Measurements from ENCODE around the gene METRN. TPM values are rescaled to one million over a fixed set of nuclear protein-coding genes. Genes with fewer than 3 reads are reported as not detected.
A peak's percentile ranks its signal among the peaks of the same experiment; 100 is the strongest.
"Not testable (repeated sequence)": the region's sequence is repeated elsewhere in the genome, so short reads cannot be mapped to it uniquely, and the experiment has no call there.

Gene METRN
- total RNA-seq, 4 donors from 2014 or later = 4.9 to 47.2 (median 35.2) TPM

DNA sequence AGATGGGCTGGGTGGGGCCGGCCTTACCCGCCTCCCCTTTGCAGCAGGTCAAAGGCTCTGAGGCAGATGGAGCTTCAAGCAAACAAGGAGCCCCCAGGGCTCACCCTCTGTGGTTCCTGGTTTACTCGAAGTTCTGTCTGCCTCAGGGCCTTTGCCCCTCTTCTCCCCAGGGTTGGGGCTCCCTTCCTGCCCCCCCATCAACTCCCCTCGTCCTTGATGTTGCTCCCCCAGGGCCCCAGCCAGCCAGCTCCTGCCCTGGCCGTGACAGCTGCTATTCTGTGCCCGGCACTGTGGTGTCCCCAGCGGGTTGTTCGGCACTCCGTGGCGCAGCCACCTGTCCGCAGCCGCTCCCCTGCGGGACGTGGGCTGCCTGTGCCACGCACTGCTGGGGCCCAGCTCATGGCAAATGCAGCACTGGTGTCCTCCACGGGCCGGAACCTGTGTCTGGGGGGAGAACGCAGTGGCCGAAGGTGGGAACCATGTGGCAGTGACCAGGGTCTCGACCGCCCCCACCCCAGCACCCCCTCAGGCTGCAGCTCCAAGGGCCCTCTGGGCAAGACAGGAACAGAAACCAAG is 4.3 kb upstream of the METRN start:
- Histone ChIP-seq H3K4me3 (no peak overlapping the region), H3K9me3 (no peaks in the 10 kb centered on the region), H3K36me3 (no peaks in the 10 kb centered on the region), H3K27ac (no peak overlapping the region), H3K27me3 (peaks cover 79% of the 10 kb centered on the region), H3K4me1 (peaks cover 0 to 20% (median 14%) of the 10 kb centered on the region in 4 donors)
- in situ Hi-C loops (cut with MboI; ENCODE audit: low pct_ligation_motif_present in 1 of 4, low pct_unique_long_range_greater_than_20kb in 1 of 4, low sequenced_read_pairs in 3 of 4) (loop anchor here in 2 of 4 donors (5.0 to 10.0 kb wide), 2 partner anchors 74 to 77 kb away; partner anchors contain the start of genes CHTF18 (in 2 of the 2) and RPUSD1 (in 2 of the 2)), intact Hi-C loops (cut with DNase I; ENCODE audit: low total_unique reads) (loop anchor here (5.0 kb wide), 1 partner anchor 77 kb away; the partner anchor contains the start of genes CHTF18 and RPUSD1)
- DNase-seq = no peak
- WGBS, 2 donors (ENCODE audit: low coverage in 1 of 2) = 40 to 61% methylated on average over 1 to 21 of the region's 21 CpGs
- TF ChIP-seq, protein P1, sequence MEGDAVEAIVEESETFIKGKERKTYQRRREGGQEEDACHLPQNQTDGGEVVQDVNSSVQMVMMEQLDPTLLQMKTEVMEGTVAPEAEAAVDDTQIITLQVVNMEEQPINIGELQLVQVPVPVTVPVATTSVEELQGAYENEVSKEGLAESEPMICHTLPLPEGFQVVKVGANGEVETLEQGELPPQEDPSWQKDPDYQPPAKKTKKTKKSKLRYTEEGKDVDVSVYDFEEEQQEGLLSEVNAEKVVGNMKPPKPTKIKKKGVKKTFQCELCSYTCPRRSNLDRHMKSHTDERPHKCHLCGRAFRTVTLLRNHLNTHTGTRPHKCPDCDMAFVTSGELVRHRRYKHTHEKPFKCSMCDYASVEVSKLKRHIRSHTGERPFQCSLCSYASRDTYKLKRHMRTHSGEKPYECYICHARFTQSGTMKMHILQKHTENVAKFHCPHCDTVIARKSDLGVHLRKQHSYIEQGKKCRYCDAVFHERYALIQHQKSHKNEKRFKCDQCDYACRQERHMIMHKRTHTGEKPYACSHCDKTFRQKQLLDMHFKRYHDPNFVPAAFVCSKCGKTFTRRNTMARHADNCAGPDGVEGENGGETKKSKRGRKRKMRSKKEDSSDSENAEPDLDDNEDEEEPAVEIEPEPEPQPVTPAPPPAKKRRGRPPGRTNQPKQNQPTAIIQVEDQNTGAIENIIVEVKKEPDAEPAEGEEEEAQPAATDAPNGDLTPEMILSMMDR (IDR thresholded peaks at IDR 0.05) = no peak
- TF ChIP-seq POLR2A (IDR thresholded peaks at IDR 0.05) (no peak), POLR2AphosphoS5 (IDR thresholded peaks at IDR 0.05) (no peak), EP300 (IDR thresholded peaks at IDR 0.05; ENCODE audit: low read depth) (no peak)

DNA sequence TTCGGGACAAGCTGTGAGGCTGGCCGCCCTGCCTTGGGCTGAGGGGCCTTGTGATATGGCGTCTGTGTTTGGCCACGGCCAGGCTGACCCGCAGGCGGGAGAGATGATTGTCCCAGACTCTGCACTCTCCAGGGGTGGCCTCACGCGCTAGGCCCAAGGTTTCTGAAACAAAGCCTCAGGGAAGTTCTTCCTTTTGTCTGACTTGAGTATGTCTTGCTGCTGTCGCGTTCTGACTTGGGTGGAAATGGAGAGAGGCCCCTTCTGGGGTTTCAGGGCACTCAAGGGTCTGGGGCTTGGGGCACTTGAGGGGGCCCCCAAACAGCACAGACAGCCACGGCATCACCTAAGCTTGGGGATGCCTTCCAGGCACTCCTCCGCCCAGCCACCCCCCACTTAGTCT is 3.8 kb upstream of the METRN start:
- peaks cover 80% of the 10 kb centered on the region for H3K27me3 ChIP-seq
- TF ChIP-seq, protein P1 (IDR thresholded peaks at IDR 0.05) = no peak
- TF ChIP-seq POLR2A (IDR thresholded peaks at IDR 0.05) (no peak), EP300 (IDR thresholded peaks at IDR 0.05; ENCODE audit: low read depth) (no peak), POLR2AphosphoS5 (IDR thresholded peaks at IDR 0.05) (no peak)
- H3K27ac ChIP-seq = no peak overlapping the region
- no peak overlapping the region for H3K4me3 ChIP-seq
- whole genome bisulfite sequencing, 2 donors (ENCODE audit: low coverage in 1 of 2) = 0 to 62% methylated on average over 1 to 12 of the region's 12 CpGs
- no peaks in the 10 kb centered on the region for H3K36me3 ChIP-seq
- DNase-seq = no peak
- no peaks in the 10 kb centered on the region for H3K9me3 ChIP-seq
- H3K4me1 ChIP-seq = peaks cover 3 to 23% (median 17%) of the 10 kb centered on the region in 4 donors
- intact Hi-C loops (cut with DNase I; ENCODE audit: low total_unique reads) (loop anchor here (5.0 kb wide), 1 partner anchor 76 kb away; the partner anchor contains the start of genes CHTF18 and RPUSD1), in situ Hi-C loops (cut with MboI; ENCODE audit: low pct_ligation_motif_present in 1 of 4, low pct_unique_long_range_greater_than_20kb in 1 of 4, low sequenced_read_pairs in 3 of 4) (loop anchor here in 2 of 4 donors (5.0 to 10.0 kb wide), 2 partner anchors 74 to 76 kb away; partner anchors contain the start of genes CHTF18 (in 2 of the 2) and RPUSD1 (in 2 of the 2))

DNA sequence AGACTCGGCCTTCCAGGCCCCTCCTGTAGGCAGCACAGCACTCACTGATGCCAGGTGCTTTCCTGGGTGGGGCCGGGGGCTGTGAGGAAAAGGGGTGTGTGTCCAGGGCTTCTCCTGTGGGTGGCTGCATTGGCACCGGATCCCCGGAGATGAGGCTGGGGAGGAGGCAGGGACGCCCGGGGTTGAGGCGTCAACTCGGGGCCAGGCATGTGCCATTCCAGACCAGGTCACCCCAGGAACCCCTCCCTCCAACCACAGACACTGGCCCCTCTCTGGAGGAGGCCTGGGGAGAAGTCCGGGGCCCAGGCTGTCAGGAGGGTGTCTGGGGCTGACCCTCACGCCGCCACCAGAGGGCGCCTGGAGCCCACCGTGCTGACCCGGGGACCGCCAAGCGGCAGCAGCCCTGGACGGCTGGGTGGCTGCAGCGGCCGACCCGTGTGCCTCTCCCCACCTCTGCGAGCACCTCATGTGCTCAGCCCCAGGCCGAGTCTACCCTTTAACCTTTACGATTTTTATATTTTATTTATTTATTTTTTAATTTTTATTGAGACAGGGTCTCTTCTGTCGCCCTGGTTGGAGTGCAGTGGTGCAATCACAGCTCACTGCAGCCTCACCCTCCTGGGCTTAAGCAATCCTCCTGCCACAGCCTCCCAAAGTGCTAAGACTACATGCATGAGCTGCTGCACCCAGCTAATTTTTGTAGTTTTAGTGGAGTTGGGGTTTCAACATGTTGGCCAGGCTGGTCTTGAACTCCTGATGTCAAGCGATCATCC is 3.2 kb upstream of the METRN start:
- Histone ChIP-seq H3K36me3 (no peaks in the 10 kb centered on the region), H3K4me1 (peaks cover 10 to 26% (median 20%) of the 10 kb centered on the region in 4 donors), H3K9me3 (no peaks in the 10 kb centered on the region), H3K4me3 (no peak overlapping the region), H3K27ac (no peak overlapping the region), H3K27me3 (peaks cover 80% of the 10 kb centered on the region)
- intact Hi-C loops (cut with DNase I; ENCODE audit: low total_unique reads) = loop anchor here (2.0 to 5.0 kb wide), 2 partner anchors 29 to 76 kb away; partner anchors contain the start of genes CHTF18, CIAO3 and RPUSD1
- 10 to 24% methylated on average over 4 to 25 of the region's 25 CpGs for WGBS, 2 donors (ENCODE audit: low coverage in 1 of 2)
- TF ChIP-seq POLR2AphosphoS5 (IDR thresholded peaks at IDR 0.05) = no peak
- TF ChIP-seq, protein P1 (IDR thresholded peaks at IDR 0.05) = peak; percentile 92 to 94 (median 93)
- in situ Hi-C loops (cut with MboI; ENCODE audit: low pct_ligation_motif_present in 1 of 4, low pct_unique_long_range_greater_than_20kb in 1 of 4, low sequenced_read_pairs in 3 of 4) = loop anchor here in 2 of 4 donors (5.0 to 10.0 kb wide), 2 partner anchors 73 to 76 kb away; partner anchors contain the start of genes CHTF18 (in 2 of the 2) and RPUSD1 (in 2 of the 2)
- peak; percentile 85 for DNase-seq

DNA sequence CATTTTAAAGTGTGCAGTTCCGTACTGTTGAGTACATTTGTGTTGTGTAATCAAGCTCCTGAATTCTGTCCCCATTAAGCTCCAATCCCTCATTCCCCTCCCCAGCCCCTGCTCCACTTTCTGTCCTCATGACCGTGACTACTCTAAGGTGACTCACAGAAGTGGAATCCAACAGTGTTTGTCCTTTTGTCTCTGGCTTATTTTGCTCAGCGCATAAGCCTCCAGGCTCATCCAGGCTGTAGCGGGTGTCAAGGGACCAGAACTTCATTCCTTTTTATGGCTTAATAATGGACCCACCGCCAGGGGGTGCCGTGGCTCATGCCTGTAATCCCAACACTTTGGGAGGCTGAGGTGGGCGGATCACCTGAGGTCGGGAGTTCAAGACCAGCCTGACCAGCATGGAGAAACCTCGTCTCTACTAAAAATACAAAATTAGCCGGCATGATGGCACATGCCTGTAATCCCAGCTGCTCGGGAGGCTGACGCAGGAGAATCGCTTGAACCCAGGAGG is 2.1 kb upstream of the METRN start:
- in situ Hi-C loops (cut with MboI; ENCODE audit: low pct_ligation_motif_present in 1 of 4, low pct_unique_long_range_greater_than_20kb in 1 of 4, low sequenced_read_pairs in 3 of 4) (loop anchor here in 2 of 4 donors (5.0 to 10.0 kb wide), 2 partner anchors 72 to 75 kb away; partner anchors contain the start of genes CHTF18 (in 2 of the 2) and RPUSD1 (in 2 of the 2)), intact Hi-C loops (cut with DNase I; ENCODE audit: low total_unique reads) (loop anchor here (2.0 to 5.0 kb wide), 2 partner anchors 28 to 75 kb away; partner anchors contain the start of genes CHTF18, CIAO3 and RPUSD1)
- H3K27ac ChIP-seq, H3K4me3 ChIP-seq, H3K36me3 ChIP-seq, H3K9me3 ChIP-seq: not testable (repeated sequence)
- peak; percentile 58 for DNase-seq
- TF ChIP-seq, protein P1 (IDR thresholded peaks at IDR 0.05) = peak; percentile 21 to 47 (median 27)
- Histone ChIP-seq H3K4me1 (peaks cover 10 to 27% (median 19%) of the 10 kb centered on the region in 4 donors), H3K27me3 (peaks cover 75% of the 10 kb centered on the region)
- 37 to 48% methylated on average over 7 to 13 of the region's 13 CpGs for WGBS, 2 donors (ENCODE audit: low coverage in 1 of 2)

Data from transverse colon (tissue), 4 donors.